H9 (cell line): ENCODE measurements around the gene KDR. TPM values are rescaled to one million over a fixed set of nuclear protein-coding genes. Genes with fewer than 3 reads are reported as not detected.

Experiments
- DNase-seq: peaks from one replicate; pipeline ENCODE4 v3.0.0-alpha.2; 2017
- H2AFZ ChIP-seq: one replicate; pipeline ENCODE4 v1.6.1; 2013; ENCODE audit warnings: mild to moderate bottlenecking, low read length, control low read depth, moderate library complexity
- H2AK5ac ChIP-seq: 2 replicates; pipeline ENCODE4 v1.6.1; 2013; ENCODE audit warnings: low read length, control low read depth, mixed read lengths; ENCODE audit not compliant: insufficient read length
- H2BK120ac ChIP-seq: one replicate; pipeline ENCODE4 v1.6.1; 2013; ENCODE audit warnings: low read depth, mild to moderate bottlenecking, low read length, control low read depth, inconsistent platforms; ENCODE audit not compliant: poor library complexity, severe bottlenecking
- H2BK12ac ChIP-seq: 2 replicates; pipeline ENCODE4 v1.6.1; 2013; ENCODE audit warnings: low read length, control low read depth, mixed read lengths, low read depth; ENCODE audit not compliant: insufficient read length
- H2BK15ac ChIP-seq: 2 replicates; pipeline ENCODE4 v1.6.1; 2013; ENCODE audit warnings: low read depth, low read length, control low read depth
- H2BK20ac ChIP-seq: one replicate; pipeline ENCODE4 v1.6.1; 2013; ENCODE audit warnings: low read depth, mild to moderate bottlenecking, low read length, control low read depth, inconsistent platforms; ENCODE audit not compliant: poor library complexity, severe bottlenecking
- H2BK5ac ChIP-seq: 2 replicates; pipeline ENCODE4 v1.6.1; 2013; ENCODE audit warnings: low read length, control low read depth, mixed read lengths; ENCODE audit not compliant: insufficient read length
- H3K14ac ChIP-seq: 2 replicates; pipeline ENCODE4 v1.6.1; 2013; ENCODE audit warnings: low read length, control low read depth; ENCODE audit not compliant: insufficient read depth
- H3K18ac ChIP-seq: 2 replicates; pipeline ENCODE4 v1.6.1; 2013; ENCODE audit warnings: low read depth, mild to moderate bottlenecking, mixed read lengths, low read length, control low read depth; ENCODE audit not compliant: insufficient read length
- H3K23ac ChIP-seq: 2 replicates; pipeline ENCODE4 v1.6.1; 2013; ENCODE audit warnings: low read length, control low read depth, mixed read lengths, low read depth; ENCODE audit not compliant: insufficient read length
- H3K23me2 ChIP-seq: 2 replicates; pipeline ENCODE4 v1.6.1; 2013; ENCODE audit warnings: low read depth, mild to moderate bottlenecking, mixed read lengths, low read length, control low read depth; ENCODE audit not compliant: insufficient read length, poor library complexity, severe bottlenecking
- H3K27ac ChIP-seq: 2 replicates; pipeline ENCODE4 v1.5.1; 2013; ENCODE audit warnings: low read length, control low read depth, mixed read lengths, low read depth; ENCODE audit not compliant: insufficient read length
- H3K27me3 ChIP-seq: 2 replicates; pipeline ENCODE4 v1.6.1; 2013; ENCODE audit warnings: low read length, control low read depth, inconsistent platforms; ENCODE audit not compliant: insufficient read depth
- H3K4ac ChIP-seq: 2 replicates; pipeline ENCODE4 v1.6.1; 2013; ENCODE audit warnings: low read depth, mild to moderate bottlenecking, control low read depth, inconsistent platforms, low read length, moderate library complexity
- H3K4me1 ChIP-seq: 2 replicates; pipeline ENCODE4 v1.6.1; 2013; ENCODE audit warnings: low read length, control low read depth, inconsistent platforms; ENCODE audit not compliant: insufficient read depth
- H3K4me2 ChIP-seq: 2 replicates; pipeline ENCODE4 v1.6.1; 2013; ENCODE audit warnings: low read length, control low read depth, mixed read lengths; ENCODE audit not compliant: insufficient read length, insufficient read depth
- H3K56ac ChIP-seq: 2 replicates; pipeline ENCODE4 v1.6.1; 2013; ENCODE audit warnings: low read depth, mild to moderate bottlenecking, mixed read lengths, low read length, control low read depth; ENCODE audit not compliant: insufficient read length
- H3K79me1 ChIP-seq: 2 replicates; pipeline ENCODE4 v1.6.1; 2013; ENCODE audit warnings: low read depth, mild to moderate bottlenecking, moderate library complexity, low read length, control low read depth, inconsistent platforms; ENCODE audit not compliant: insufficient read depth, poor library complexity, severe bottlenecking
- H3K79me2 ChIP-seq: 2 replicates; pipeline ENCODE4 v1.6.1; 2013; ENCODE audit warnings: low read length, control low read depth, inconsistent platforms; ENCODE audit not compliant: insufficient read depth
- H3K9ac ChIP-seq: 2 replicates; pipeline ENCODE4 v1.6.1; 2013; ENCODE audit warnings: low read length, control low read depth, mixed read lengths; ENCODE audit not compliant: insufficient read length; ENCODE audit errors: extremely low read depth
- H3K9me3 ChIP-seq: one replicate; pipeline ENCODE4 v1.6.1; 2013; ENCODE audit warnings: low read depth, low read length, inconsistent platforms; ENCODE audit not compliant: control insufficient read depth
- H3T11ph ChIP-seq: one replicate; pipeline ENCODE4 v1.6.1; 2013; ENCODE audit warnings: mild to moderate bottlenecking, low read length, control low read depth, inconsistent platforms
- H4K20me1 ChIP-seq: one replicate; pipeline ENCODE4 v1.6.1; 2013; ENCODE audit not compliant: control insufficient read depth, insufficient read length, insufficient read depth
- H4K5ac ChIP-seq: 2 replicates; pipeline ENCODE4 v1.6.1; 2013; ENCODE audit warnings: low read depth, mild to moderate bottlenecking, mixed read lengths, low read length, control low read depth; ENCODE audit not compliant: insufficient read length
- H4K8ac ChIP-seq: replicated peaks from 2 replicates; pipeline ENCODE4 v1.6.1; 2013; ENCODE audit warnings: low read length, control low read depth, mixed read lengths, low read depth; ENCODE audit not compliant: insufficient read length
- H4K91ac ChIP-seq: 2 replicates; pipeline ENCODE4 v1.6.1; 2013; ENCODE audit warnings: low read depth, mild to moderate bottlenecking, moderate library complexity, mixed read lengths, low read length, control low read depth; ENCODE audit not compliant: insufficient read length
- H3K27ac Mint-ChIP-seq, 3 experiments: 2 replicates in 2 of 3; 3 replicates in 1 of 3; pipeline ENCODE4 v1.8.0; 2020 to 2021; ENCODE audit warnings: mixed read lengths in 3 of 3, mild to moderate bottlenecking in 1 of 3, moderate library complexity in 1 of 3
- H3K27me3 Mint-ChIP-seq: 2 replicates; pipeline ENCODE4 v1.8.0; 2021; ENCODE audit warnings: low read depth, mild to moderate bottlenecking, moderate library complexity, mixed read lengths
- H3K36me3 Mint-ChIP-seq, 3 experiments: 2 replicates in 2 of 3; 3 replicates in 1 of 3; pipeline ENCODE4 v1.8.0; 2020 to 2021; ENCODE audit warnings: low read depth in 3 of 3, mixed read lengths in 3 of 3; ENCODE audit not compliant: insufficient read depth in 1 of 3
- H3K4me1 Mint-ChIP-seq, 2 experiments: 2 replicates each; pipeline ENCODE4 v1.8.0; 2020; ENCODE audit warnings: mixed read lengths in 2 of 2
- H3K4me3 Mint-ChIP-seq, 2 experiments: 2 replicates in 1 of 2; 3 replicates in 1 of 2; pipeline ENCODE4 v1.8.0; 2020 to 2021; ENCODE audit warnings: mild to moderate bottlenecking in 2 of 2, mixed read lengths in 2 of 2, moderate library complexity in 1 of 2
- H3K9me3 Mint-ChIP-seq, 2 experiments: 2 replicates in 1 of 2; 3 replicates in 1 of 2; pipeline ENCODE4 v1.8.0; 2020; ENCODE audit warnings: mild to moderate bottlenecking in 2 of 2, mixed read lengths in 2 of 2, moderate library complexity in 1 of 2
- CTCF ChIP-seq: fragments of 200-600 bp; sonication (generic); conservative IDR thresholded peaks from 3 replicates; pipeline ENCODE4 v1.8.0; 2021; ENCODE audit warnings: antibody characterized with exemption, mild to moderate bottlenecking
- WGBS: extraction: QIAGEN DNeasy Blood & Tissue Kit; methylation state at CpG from one replicate; pipeline ENCODE4 v1.1.7; 2013; ENCODE audit warnings: missing lambda C conversion rate, low lambda C conversion rate, mixed read lengths; ENCODE audit not compliant: insufficient read length; ENCODE audit errors: extremely low coverage; 5-methylcytosine and 5-hydroxymethylcytosine counted together
- total RNA-seq: library from RNA; stranded (reverse); gene quantifications from 2 replicates; pipeline ENCODE4 v1.2.1, GENCODE V29; 2021

The KDR gene
- total RNA-seq, 1 experiment from 2014 or later: 51.4 TPM

- no peak overlapping the region for H2BK15ac ChIP-seq
- Mint-ChIP-seq H3K4me3 (no peak overlapping the region), H3K36me3 (peaks cover 7 to 8% (median 8%) of the 10 kb centered on the region in 3 experiments; a peak in 6 of 7 replicates), H3K27me3 (no peaks in the 10 kb centered on the region; the same call in 1 of the 2 replicates), H3K4me1 (peaks cover 20 to 28% of the 10 kb centered on the region in 2 experiments), H3K9me3 (no peaks in the 10 kb centered on the region; a peak in 1 of 5 replicates), H3K27ac (no peak overlapping the region)
- DNase-seq: no peak
- H3K23ac ChIP-seq: no peak overlapping the region
- no peak overlapping the region for H4K8ac ChIP-seq
- H3K4me2 ChIP-seq: no peak overlapping the region
- no peak overlapping the region for H2BK20ac ChIP-seq
- H3K4me1 ChIP-seq: no peaks in the 10 kb centered on the region; the same call in 1 of the 2 replicates
- H3K9me3 ChIP-seq: no peaks in the 10 kb centered on the region
- no peaks in the 10 kb centered on the region for H3K23me2 ChIP-seq
- H3K9ac ChIP-seq: no peak overlapping the region
- no peak overlapping the region for H2AK5ac ChIP-seq
- no peak overlapping the region for H3K27ac ChIP-seq
- H3K14ac ChIP-seq: no peak overlapping the region
- H2BK12ac ChIP-seq: no peak overlapping the region
- H4K5ac ChIP-seq: no peak overlapping the region
- H3K27me3 ChIP-seq: no peaks in the 10 kb centered on the region
- H4K20me1 ChIP-seq: no peaks in the 10 kb centered on the region
- H3K18ac ChIP-seq: no peak overlapping the region
- no peak overlapping the region for H4K91ac ChIP-seq
- no CpG with 5 or more reads among the region's 2 CpGs for WGBS
- no peak overlapping the region for H2AFZ ChIP-seq
- no peak overlapping the region for H2BK5ac ChIP-seq
- H3K56ac ChIP-seq: no peak overlapping the region
- H3K79me2 ChIP-seq: no peaks in the 10 kb centered on the region
- no peak overlapping the region for H2BK120ac ChIP-seq
- no peak overlapping the region for H3T11ph ChIP-seq
- no peak overlapping the region for H3K4ac ChIP-seq
- no peak for TF ChIP-seq CTCF
- no peaks in the 10 kb centered on the region for H3K79me1 ChIP-seq
Observed at GRCh38 chr4:55136634-55137033, 11.2 kb upstream of the KDR start.
